Stimulated activated CD4-positive, alpha-beta T cell treated with anti-CD3 and anti-CD28 coated beads, Interleukin-2, amount 100 ng/mL, for 48 hours (primary cell): ENCODE results near the gene TECR.
"Not testable (repeated sequence)": the region's sequence is repeated elsewhere in the genome, so short reads cannot be mapped to it uniquely, and the experiment has no call there.

Experiments used
- DNase-seq, 2 donors: peaks; one replicate each; pipeline ENCODE4 v3.0.0-alpha.2; 2020

The TECR gene, protein sequence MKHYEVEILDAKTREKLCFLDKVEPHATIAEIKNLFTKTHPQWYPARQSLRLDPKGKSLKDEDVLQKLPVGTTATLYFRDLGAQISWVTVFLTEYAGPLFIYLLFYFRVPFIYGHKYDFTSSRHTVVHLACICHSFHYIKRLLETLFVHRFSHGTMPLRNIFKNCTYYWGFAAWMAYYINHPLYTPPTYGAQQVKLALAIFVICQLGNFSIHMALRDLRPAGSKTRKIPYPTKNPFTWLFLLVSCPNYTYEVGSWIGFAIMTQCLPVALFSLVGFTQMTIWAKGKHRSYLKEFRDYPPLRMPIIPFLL

DNA sequence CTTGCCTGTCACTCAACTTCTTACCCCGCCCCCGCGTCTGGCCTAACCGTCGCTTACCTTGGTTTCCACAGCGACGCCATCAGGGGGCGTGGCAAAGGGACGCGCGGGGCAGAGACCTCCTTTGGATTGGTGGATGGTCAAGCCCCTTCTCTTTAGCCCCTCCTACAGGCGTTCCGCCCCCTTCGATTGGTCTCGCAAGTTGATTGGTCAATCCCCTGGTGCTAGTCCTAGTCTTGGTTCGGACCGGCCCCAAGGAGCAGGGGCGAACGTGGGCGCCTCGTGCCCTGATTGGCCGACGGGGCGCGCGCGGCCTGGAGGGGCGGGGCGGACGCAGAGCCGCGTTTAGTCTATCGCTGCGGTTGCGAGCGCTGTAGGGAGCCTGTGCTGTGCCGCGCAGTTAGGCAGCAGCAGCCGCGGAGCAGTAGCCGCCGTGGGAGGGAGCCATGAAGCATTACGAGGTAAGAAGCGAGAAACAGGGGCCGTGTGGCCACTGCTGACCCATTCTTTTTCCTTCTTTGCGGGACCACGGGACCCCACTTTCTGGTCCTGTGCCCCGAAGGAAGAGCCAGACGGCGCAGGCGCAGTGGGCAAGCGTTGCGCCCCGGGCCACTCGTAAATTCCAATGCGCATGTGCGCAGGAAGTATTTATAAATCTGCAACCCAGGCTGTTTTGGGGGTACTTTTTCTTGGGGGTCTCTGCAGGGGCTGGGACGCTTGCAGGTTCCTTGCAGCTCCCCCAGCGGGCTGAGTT is at the start of gene TECR:
TECR (plus strand) TSS at position 341 of the 751 bp plus-strand sequence; CDS start at position 444, 103 bp downstream.
- peak; percentile 100 for DNase-seq

DNA sequence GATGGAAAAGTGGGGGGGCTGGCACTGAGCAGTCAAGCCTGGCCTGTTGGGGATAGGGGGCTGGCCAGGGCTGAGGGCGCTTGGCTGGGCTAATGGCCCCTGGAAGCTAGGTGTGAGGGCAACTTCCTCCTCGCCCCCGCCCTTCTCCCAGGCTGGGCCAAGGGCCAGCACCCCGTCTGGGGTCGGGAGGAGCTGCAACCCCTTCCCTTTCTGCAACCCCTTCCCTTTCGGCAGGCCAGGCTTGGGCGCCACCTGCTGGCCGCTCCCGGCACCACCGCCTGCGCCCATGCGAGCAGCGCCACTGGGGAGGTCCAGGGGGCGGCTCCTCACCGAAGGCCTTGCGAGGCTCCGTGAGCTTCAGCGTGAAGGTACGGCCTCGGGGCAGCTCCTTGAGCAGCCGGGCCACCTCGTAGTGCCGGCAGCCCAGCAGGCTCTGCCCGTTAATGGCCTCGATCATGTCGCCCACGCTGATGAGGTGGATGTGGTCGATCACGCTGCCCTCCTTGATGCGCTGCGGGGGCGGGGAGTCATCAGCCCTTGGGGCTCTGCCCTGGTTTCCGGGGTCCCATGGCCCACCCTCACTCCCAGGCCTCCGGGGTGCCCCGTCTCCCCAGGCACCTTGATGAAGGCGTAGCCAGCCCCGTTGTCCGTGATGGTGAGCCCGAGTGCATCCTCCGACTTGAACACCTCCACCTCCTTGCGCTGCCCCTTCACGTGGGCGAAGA is 49.3 kb upstream of the TECR start:
- peak; percentile 75 to 83 for DNase-seq

DNA sequence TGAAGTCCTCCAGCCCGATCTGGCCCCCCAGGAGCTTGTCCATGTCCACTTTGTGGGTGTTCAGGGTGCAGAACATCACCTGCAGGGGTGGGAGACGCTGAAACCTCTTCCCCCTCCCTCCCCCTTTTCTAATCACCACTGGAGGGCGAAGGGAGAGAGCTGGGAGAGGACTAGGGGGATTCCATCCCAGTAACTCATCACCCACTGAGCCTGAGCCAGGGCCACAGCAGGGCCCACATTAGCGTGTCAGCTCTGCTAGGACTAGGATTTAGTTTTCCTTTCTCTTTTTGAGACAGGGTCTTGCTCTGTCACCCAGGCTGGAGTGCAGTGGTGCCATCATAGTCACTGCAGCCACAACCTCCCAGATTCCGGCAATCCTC is 48.7 kb upstream of the TECR start:
- DNase-seq: no peak

DNA sequence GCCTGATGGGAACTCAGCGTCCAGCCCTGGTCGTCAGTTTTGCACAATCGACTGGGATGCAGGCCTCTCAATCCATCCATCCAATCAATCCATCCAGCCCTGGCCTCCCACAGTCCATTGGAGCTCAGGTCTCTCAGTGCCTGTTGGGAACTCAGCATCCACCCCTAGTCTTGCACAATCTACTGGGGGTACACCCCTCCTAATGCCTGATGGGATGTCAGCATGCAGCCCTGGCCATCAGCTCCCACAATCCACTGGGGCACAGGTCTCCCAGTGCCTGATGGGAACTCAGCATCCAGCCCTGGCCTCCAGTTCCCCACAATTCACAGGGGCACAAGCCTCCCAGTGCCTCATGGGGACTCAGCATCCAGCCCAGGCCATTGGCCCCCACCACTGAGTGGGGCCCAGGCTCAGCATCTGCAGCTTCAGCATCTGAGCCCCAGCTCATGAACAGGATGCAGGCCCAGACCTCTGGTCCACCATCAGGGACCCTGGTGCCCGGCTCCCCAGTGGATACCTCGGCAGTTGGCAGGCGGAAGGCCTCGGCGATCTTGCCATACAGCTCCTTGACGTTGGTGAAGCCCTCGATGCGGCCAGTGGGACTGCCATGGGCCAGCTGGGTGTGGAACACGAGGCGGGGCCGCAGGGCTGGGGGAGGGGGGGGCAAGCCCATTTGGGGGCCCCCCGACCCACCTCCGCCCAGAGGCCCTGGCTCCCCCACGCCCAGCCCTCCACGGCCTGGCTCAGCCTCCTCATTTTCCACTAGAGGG is 47.0 kb upstream of the TECR start:
- no peak for DNase-seq

DNA sequence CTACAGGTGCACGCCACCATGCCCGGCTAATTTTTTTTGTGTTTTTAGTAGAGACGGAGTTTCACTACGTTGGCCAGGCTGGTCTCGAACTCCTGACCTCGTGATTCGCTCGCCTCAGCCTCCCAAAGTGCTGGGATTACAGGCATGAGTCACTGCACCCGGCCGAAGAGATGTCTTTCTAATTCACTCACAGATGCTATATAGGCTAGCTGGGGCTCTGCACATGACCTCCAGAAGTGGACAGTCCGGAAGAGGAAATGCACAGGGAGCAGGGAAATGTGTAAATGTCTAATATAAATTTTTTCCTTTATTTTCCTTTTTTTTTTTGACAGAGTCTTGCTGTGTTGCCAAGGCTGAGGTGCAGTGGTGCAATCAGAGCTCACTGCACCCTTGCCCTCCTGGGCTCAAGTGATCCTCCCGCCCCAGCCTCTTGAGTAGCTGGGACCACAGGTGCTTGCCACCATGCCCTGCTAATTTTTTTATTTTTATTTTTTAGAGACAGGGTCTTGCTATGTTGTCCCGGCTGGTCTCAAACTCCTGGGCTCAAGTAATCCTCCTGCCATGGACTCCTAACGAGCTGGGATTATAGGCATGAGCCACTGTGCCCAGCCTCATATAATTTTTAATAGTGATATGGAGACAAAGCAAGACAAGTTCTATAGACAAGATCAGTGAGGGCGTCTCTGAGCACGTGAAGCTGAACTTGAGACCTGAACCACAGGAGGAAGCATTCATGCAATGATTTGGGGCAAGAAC is 41.8 kb upstream of the TECR start:
- DNase-seq: no peak

DNA sequence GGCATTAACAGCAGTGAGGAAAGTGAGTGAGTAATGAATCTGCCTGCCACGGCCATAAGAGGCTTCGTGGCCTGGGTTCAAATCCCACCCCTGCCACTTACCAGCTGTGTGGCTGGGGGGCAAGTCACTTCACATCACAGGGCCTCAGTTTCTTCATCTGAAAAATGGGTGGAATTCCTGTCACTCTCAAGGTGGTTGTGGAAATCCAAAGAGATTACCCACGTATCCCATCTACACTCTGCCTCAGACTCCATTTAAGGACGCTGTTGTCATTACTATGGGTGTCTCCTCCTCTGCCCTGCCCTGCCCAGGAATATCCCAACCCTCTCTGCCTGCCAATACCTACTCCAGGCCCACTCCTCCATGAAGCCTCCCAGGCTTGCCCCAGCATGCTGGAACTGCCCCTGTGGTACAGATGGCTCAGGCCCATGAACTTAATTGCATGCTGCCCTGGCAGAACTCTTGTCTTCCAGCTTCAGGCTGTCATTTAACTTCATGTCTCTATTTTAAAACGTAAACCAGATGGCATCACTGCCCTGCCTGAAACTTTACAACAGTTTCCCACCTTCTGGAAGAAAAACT is 36.5 kb upstream of the TECR start:
- no peak for DNase-seq

DNA sequence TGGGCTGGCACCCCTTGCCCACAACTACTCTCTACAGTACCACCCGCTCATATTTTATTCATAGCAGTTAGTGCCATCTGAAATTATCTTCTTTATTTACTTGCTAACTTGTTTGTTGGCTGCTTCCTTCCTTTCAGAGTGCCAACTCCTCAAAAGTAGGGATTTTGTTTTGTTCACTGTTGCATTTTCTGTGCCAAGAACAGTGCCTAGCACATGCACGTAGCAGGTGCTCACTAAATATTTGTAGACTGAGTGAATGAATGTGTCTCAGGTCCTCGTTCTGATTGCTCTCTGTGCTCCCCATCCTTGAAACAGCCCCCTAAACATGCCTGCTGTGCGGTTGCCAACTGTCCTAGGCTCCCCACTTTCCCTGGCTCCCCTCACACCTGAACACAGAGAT is 35.0 kb upstream of the TECR start:
- no peak for DNase-seq

DNA sequence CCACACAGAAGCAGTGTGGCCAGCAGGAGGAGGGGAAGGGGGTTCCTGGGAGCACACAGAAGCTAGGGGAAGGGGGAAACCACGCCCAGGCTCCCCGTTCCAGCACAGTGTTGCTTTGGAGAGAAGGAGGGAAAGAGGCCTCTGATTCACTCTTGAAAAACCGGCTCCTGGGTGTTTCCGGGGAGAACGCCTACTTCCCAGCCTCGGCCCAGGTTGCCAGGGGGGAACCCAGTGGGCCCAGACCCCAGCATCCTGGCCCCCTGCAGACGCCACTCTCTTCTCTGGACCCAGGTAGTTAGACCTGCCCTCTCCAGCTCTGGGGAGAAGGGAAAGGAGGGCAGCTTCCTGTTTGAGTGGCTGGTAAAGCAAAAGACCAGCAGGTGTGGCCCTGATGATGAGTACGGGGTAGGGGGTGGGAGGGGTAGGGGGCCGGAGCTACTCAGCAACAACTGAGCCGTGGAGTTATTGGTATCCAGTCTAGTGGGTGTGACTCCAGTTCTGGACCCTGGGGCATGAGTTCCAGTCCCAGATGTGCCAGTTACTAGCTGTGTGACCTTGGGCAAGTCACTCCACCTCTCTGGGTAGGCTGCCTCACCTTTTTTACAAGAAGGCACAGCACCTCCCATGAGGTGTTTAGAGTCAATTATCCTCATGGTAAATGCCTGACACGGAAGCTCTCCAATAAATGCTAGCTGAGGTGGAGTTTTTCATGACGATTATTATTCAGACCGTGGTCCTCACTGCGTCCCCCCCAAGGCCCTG is 34.3 kb upstream of the TECR start:
- no peak for DNase-seq

DNA sequence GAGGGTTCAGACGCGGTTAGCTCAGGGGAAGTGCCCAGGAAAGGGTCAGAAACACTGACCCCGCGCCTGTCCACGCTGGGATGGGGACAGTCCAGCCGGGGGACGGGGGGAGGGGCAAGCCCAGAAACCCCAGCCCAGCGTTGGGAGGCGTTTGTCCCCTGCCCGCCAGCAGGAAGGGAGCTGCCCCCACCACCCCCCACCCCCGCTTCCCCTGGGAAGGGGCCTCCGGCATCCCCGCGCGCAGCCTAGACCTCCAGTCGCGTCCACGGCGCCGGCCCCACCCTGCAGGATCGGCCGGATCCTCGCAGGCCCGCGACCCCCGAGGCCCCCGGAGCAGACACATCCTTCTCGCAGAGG is 33.7 kb upstream of the TECR start:
- DNase-seq: no peak

DNA sequence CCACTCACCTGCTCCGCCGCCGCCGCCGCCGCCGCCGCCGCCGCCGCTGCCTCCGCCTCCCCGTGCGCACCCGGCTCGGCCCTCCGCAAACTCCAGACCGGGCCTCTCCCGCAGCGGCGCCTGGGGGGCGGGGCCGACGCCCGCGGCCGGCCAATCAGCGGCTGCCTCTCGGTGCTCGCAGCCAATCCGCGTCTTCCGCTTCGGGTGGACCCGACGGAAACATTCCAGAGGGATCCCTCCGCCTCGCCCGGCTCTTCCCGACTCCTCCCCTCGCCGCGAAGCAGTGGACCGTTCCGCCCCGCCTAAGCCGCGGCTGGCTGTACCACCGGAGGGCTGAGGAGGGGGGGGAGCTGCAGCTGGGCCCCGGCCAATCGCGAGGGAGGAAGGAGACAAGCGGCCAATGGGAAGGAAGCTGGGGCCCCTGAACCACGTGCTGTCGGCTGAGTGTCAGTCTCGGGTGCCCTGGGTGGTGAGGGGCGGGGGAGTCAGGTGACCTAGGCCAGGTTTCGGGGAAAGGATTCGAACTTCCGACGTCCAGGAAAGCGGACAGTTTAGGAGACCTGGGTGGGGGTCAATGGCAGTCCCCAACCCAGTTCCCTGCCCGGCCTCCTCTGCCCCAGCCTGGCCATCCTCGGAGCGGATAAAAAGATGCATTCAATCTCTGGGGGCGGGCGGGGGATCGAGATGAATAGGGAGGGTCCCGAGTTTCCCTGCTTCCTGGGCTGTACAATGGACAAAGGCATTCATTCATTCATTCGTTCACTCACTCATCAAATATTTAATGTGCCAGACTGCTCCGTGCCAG is 33.2 kb upstream of the TECR start, which contains the start of gene GIPC1:
GIPC1 (minus strand) TSS at position 99 of the 805 bp plus-strand sequence. CDS start 13,151 bp downstream, outside the sequence.
- peak; percentile 80 to 81 for DNase-seq

DNA sequence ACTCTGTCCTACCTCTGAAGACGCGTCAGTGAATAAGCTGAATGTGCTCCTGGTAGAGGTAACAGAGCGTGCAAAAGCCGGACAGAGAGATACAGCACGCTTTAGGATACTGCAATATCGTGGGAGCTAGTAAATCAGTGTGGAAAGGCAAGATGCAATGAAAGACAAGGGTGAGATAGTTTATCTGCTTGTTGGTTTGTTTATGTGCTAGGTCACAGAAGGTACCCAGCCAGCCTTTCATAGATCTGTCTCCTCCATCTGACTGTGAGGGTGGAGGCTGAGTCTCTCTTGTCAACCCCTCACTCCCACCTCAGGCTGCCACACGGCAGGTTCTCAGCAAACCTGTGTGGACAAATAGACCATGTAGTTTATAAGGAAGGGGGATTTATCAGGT is 32.6 kb upstream of the TECR start:
- no peak for DNase-seq

DNA sequence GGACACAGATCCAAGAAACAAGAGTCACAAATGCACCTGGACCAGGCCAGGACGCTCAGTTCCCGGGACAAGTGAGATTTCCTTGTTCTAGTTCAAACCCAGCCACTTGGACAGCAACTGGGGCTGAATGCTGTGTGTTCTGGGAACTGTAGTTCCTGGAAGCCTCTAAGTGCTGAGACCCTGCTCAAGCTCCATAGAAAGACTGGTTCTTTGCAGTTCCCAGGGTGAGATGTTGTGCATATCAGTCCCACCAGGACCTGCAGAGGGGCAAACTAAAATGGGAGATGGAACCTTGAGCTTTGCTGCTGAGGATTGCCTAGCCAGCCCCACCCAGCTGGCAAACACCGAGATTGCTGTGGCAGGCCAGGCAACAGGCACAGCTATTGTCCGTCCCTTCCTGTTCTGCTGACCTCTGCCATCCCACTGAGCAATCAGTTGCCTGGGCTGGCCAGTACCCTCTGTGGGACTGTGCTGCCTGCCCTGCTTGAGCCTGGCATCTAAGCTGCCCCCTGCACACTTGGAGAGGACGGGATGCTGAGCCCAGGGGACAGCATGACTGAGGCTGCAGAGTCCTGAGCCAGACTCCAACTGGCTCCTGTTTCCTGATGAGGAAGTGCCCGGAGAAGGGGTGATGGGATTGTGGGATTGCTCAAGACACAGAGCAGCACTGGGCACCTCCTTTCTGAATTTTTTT is 32.0 kb upstream of the TECR start:
- no peak for DNase-seq

DNA sequence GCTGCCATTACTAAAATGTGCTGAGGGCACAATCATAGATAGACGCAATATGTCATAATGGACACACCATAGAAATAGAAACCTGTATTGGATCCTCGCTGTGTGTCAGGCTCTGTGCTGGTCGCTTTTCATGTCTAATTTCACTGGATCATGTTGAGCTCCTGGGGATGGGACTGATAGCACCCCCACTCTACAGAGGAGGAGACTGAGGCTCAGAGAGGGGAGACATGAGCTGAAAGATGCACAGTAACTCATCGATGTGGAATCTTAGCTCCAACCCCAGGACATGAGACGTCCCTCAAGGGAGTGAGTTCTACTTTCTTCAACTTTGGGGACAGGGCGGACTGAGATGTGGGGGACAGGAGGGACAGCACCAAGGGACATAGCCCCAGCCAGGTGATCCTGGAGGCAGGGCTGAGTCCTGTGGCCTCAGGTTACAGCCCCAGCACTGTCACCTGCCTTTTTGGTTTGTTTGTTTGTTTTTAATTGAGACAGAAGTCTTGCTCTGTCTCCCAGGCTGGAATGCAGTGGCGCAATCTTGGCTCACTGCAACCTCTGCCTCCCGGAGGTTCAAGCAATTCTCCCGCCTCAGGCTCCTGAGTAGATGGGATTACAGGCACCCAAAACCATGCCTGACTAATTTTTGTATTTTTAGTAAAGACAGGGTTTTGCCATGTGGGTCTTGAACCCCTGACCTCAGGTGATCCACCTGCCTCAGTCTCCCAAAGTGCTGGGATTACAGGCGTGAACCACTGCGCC is 26.9 kb upstream of the TECR start:
- DNase-seq: no peak

DNA sequence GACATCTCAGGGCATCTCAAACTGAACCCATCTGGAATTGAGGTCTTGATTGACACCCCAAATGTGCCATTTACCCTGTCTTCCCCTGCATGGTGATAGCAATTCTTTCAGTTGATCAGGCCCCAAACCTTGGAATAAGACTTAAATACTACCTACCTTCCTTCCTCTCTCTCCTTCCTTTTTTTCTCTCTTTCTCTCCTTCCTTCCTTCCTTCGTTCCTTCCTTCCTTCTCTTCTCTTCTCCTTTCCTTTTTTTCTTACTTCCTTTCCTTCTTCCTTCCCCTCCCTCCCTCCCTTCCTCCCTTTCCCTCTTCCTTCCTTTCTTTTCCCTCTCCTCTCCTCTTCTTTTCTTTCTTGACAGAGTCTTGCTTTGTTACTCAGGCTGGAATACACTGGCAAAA is 26.1 kb upstream of the TECR start:
- DNase-seq: no peak

DNA sequence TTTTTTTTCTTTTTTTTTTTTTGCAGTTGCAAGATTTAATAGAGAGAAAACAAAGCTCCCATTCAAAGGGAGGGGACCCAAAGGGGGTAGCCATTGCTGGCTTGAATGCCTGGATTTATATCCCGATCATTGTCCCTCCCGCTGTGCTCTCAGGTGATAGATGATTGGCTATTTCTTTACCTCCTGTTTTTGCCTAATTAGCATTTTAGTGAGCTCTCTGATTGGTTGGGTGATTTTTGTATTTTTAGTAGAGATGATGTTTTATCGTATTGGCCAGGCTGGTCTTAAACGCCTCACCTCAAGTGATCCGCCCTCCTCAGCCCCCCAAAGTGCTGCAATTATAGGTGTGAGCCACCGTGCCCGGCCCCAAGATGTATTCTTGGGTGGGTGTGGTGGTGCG is 24.8 kb upstream of the TECR start:
- DNase-seq: not testable (repeated sequence)

DNA sequence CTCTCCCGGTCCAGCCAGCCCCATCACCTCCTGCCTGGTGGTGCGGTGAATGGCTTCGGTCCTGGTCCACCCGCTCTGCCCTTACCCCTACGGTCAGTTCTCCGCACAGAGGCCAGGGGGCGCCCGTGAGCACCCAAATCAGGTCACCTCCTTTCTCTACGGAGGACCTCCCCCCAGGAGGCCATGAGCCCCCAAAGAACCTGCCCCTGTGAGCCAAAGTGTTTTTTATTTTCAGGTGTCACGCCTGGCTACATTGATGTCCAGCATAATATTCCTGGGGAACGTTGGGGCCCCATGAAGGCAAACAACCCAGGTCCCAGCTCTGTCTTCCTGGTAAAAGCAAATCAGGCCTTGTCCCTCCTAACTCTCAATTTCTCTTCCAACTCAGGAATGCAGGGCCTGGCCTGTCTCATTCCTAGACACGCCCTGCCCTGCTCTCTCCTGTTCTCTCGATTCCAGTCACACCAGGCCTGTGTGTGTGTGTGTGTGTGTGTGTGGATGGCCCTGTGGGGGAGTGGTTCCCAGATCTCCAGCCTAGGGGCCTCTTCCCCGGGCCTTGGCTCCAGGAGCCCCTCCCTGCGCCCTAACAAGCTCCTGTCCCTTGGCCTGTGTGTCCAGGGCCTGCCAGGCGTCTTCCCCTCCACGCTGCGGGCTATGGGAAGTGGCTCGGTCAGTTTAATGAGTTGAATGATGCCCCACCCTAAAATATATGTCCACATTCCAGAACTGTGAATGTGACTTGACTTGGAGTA is 23.7 kb upstream of the TECR start:
- peak; percentile 67 to 80 for DNase-seq

DNA sequence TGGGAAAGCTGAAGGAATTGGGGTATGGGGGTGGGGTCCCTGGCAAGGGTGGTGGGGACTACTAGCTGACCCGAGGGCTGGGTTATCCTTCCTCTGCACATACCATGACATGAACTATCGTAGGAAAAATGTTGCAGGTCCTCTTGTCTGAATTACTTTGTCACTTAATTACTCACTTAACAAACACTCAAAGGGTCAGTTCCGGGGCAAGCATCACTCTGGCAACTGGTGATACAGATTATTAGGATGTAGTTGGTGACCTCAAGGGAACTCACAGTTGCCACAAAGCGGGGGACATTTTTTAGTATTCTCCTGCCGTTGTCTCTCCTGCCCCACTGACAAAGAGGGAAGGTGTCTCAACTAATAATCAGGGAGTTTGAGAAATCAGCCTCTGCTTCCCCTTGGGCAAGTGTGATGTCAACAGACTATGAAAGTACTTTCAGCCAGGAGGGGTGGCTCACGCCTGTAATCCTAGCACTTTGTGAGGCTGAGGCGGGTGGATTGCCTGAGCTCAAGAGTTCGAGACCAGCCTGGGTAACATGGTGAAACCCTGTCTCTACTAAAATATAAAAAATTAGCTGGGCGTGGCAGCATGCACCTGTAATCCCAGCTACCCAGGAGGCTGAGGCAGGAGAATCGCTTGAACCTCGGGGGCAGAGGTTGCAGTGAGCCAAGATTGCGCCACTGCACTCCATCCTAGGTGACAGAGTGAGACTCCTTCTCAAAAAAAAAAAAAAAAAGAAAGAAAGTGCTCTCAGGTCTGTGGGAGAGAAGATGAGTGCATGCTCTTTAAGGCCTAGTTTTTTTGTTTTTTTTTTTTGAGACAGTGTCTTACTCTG is 21.5 kb upstream of the TECR start:
- DNase-seq: no peak
